Endodermal cell (in vitro differentiated cells): ENCODE data around the gene EFEMP1. TPM values are rescaled to one million over a fixed set of nuclear protein-coding genes. Genes with fewer than 3 reads are reported as not detected.

Experiments used
- DNase-seq: peaks from one replicate; pipeline ENCODE4 v3.0.0-alpha.2; 2017
- H3K27ac ChIP-seq: 2 replicates; pipeline ENCODE4 v1.5.1; 2013; ENCODE audit warnings: mild to moderate bottlenecking, low read depth, low read length, moderate library complexity
- H3K27me3 ChIP-seq: 2 replicates; pipeline ENCODE4 v1.6.1; 2013; ENCODE audit warnings: mild to moderate bottlenecking, low read length, moderate library complexity; ENCODE audit not compliant: insufficient read depth, control insufficient read depth, poor library complexity, severe bottlenecking
- H3K36me3 ChIP-seq: 2 replicates; pipeline ENCODE4 v1.7.0; 2013; ENCODE audit warnings: mild to moderate bottlenecking, low read length, moderate library complexity; ENCODE audit not compliant: control insufficient read depth, insufficient read depth
- H3K4me1 ChIP-seq: one replicate; pipeline ENCODE4 v1.7.0; 2013; ENCODE audit warnings: low read length; ENCODE audit not compliant: control insufficient read depth, insufficient read depth
- H3K4me3 ChIP-seq: 2 replicates; pipeline ENCODE4 v1.5.1; 2013; ENCODE audit warnings: mild to moderate bottlenecking, low read length, moderate library complexity
- H3K9ac ChIP-seq: 2 replicates; pipeline ENCODE4 v1.6.1; 2013; ENCODE audit warnings: mild to moderate bottlenecking, low read length, moderate library complexity; ENCODE audit not compliant: poor library complexity, severe bottlenecking; ENCODE audit errors: extremely low read depth
- H3K9me3 ChIP-seq: 2 replicates; pipeline ENCODE4 v1.6.1; 2013; ENCODE audit warnings: mild to moderate bottlenecking, low read length, moderate library complexity; ENCODE audit not compliant: control insufficient read depth
- H3K27ac Mint-ChIP-seq: 2 replicates; pipeline ENCODE4 v1.8.0; 2020; ENCODE audit warnings: mixed read lengths
- H3K27me3 Mint-ChIP-seq: 2 replicates; pipeline ENCODE4 v1.8.0; 2021; ENCODE audit warnings: mild to moderate bottlenecking, mixed read lengths; ENCODE audit not compliant: insufficient read depth
- H3K36me3 Mint-ChIP-seq: 2 replicates; pipeline ENCODE4 v1.8.0; 2020; ENCODE audit warnings: low read depth, mixed read lengths
- H3K4me1 Mint-ChIP-seq: 2 replicates; pipeline ENCODE4 v1.8.0; 2020; ENCODE audit warnings: mixed read lengths
- H3K4me3 Mint-ChIP-seq: 2 replicates; pipeline ENCODE4 v1.8.0; 2020; ENCODE audit warnings: mild to moderate bottlenecking, moderate library complexity, mixed read lengths
- H3K9me3 Mint-ChIP-seq: 2 replicates; pipeline ENCODE4 v1.8.0; 2020; ENCODE audit warnings: mild to moderate bottlenecking, mixed read lengths
- WGBS, 2 experiments: methylation state at CpG; one replicate each; pipeline versions ENCODE4 v1.1.5 to v1.1.7; 2013; ENCODE audit warnings: missing lambda C conversion rate in 2 of 2, mixed read lengths in 1 of 2; ENCODE audit not compliant: insufficient coverage in 1 of 2, insufficient read length in 1 of 2; 5-methylcytosine and 5-hydroxymethylcytosine counted together
- total RNA-seq, 2 donors: library from RNA; stranded (reverse); fragmentation: NEBNext Ultra II Directional in 1 of 2; extraction: Animal tissue kit (Norgen Biotek cat#: 25700) in 1 of 2; gene quantifications; 2 replicates in 1 of 2; 3 replicates in 1 of 2; pipeline ENCODE4 v1.2.1, GENCODE V29; 2021
- TF ChIP-seq, protein P1 (sequence below): fragments of 200-600 bp; sonication (generic); conservative IDR thresholded peaks from 2 replicates; pipeline ENCODE4 v1.5.0; 2021; ENCODE audit warnings: antibody characterized with exemption, mild to moderate bottlenecking

EFEMP1 gene
- total RNA-seq, 2 donors from 2014 or later: 2.6 to 3.3 TPM

DNA sequence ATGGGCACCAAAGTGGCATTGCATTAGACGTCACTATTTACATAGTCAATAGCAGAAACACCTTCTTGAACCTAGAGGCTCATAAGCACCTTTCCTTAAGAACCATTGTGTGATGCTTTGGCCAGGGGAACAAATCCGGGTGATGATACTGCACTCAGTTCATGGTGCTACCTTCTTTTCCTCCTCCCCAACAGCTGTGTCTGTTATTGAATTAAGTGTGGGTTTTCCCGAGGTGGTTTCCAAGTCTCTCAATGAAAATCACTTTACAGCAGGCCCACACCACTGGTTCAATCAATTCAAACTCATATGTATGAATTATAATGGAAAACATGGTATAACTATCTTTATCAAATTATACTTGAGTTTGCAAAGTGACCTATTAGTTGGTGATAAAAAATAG lies 9.3 kb upstream of the EFEMP1 start:
- no peaks in the 10 kb centered on the region for H3K9me3 Mint-ChIP-seq
- no peak overlapping the region for H3K27ac Mint-ChIP-seq
- H3K9ac ChIP-seq: no peak overlapping the region
- 77% methylated on average over 2 of the region's 3 CpGs; no CpG with 5 or more reads in 1 of the 2 experiments for WGBS, 2 experiments
- peaks cover 6% of the 10 kb centered on the region for H3K27me3 Mint-ChIP-seq
- H3K4me1 ChIP-seq: no peaks in the 10 kb centered on the region
- no peaks in the 10 kb centered on the region for H3K36me3 ChIP-seq
- no peak overlapping the region for H3K4me3 Mint-ChIP-seq
- no peaks in the 10 kb centered on the region for H3K36me3 Mint-ChIP-seq
- H3K9me3 ChIP-seq: no peaks in the 10 kb centered on the region
- no peaks in the 10 kb centered on the region for H3K27me3 ChIP-seq
- DNase-seq: no peak
- no peaks in the 10 kb centered on the region for H3K4me1 Mint-ChIP-seq
- no peak overlapping the region for H3K27ac ChIP-seq
- no peak overlapping the region for H3K4me3 ChIP-seq
- TF ChIP-seq, protein P1, sequence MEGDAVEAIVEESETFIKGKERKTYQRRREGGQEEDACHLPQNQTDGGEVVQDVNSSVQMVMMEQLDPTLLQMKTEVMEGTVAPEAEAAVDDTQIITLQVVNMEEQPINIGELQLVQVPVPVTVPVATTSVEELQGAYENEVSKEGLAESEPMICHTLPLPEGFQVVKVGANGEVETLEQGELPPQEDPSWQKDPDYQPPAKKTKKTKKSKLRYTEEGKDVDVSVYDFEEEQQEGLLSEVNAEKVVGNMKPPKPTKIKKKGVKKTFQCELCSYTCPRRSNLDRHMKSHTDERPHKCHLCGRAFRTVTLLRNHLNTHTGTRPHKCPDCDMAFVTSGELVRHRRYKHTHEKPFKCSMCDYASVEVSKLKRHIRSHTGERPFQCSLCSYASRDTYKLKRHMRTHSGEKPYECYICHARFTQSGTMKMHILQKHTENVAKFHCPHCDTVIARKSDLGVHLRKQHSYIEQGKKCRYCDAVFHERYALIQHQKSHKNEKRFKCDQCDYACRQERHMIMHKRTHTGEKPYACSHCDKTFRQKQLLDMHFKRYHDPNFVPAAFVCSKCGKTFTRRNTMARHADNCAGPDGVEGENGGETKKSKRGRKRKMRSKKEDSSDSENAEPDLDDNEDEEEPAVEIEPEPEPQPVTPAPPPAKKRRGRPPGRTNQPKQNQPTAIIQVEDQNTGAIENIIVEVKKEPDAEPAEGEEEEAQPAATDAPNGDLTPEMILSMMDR: no peak

DNA sequence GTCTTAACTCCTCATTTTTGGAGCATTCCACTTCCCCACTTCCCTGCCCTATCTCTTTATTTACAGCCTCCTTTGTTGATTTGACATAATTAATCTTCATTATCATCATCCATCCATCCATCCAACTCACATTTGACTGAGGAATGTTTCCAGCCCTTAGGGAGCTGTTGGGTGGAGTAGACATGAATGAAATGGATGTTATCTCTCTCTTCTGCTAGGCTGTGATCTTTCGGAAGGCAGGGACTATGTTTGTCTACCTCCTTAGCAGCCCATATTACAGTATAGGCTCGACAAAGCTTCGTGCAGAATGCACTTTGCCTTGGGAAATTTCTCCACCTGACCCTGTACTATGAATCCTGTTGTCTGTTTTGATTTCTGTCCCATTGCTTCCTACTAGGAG lies 7.7 kb upstream of the EFEMP1 start:
- H3K9me3 ChIP-seq: no peaks in the 10 kb centered on the region
- no peak overlapping the region for H3K9ac ChIP-seq
- TF ChIP-seq, protein P1: no peak
- no peaks in the 10 kb centered on the region for H3K36me3 Mint-ChIP-seq
- H3K4me1 Mint-ChIP-seq: peaks cover 1% of the 10 kb centered on the region
- H3K4me1 ChIP-seq: no peaks in the 10 kb centered on the region
- no peaks in the 10 kb centered on the region for H3K36me3 ChIP-seq
- H3K27ac Mint-ChIP-seq: no peak overlapping the region
- H3K4me3 ChIP-seq: no peak overlapping the region
- 55 to 83% methylated on average over 2 to 3 of the region's 3 CpGs for WGBS, 2 experiments
- H3K9me3 Mint-ChIP-seq: no peaks in the 10 kb centered on the region
- no peaks in the 10 kb centered on the region for H3K27me3 ChIP-seq
- no peak for DNase-seq
- no peak overlapping the region for H3K27ac ChIP-seq
- peaks cover 14% of the 10 kb centered on the region for H3K27me3 Mint-ChIP-seq
- no peak overlapping the region for H3K4me3 Mint-ChIP-seq

DNA sequence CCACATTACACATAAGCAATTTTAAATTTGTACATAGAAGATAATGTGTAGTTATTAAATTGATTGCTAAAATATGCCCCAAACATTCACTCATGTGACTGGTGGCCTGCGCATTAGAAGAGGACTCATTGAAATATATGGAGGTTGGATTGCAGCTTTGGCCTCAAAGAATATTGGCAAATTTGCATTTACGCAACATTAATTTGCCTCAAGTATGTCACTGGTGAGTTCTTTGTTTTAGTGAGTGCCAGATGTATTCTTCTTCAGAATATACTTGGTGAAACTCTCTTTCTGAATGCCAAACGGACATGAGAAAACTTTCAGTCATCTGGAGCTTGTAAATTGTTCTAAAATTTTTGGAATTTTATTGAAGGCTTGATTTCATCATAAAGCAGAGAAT lies 5.9 kb upstream of the EFEMP1 start:
- H3K27ac Mint-ChIP-seq: no peak overlapping the region
- WGBS, 2 experiments: 80 to 92% methylated on average over 3 of the region's 3 CpGs
- no peaks in the 10 kb centered on the region for H3K9me3 Mint-ChIP-seq

More for the DNA sequence above, 5.9 kb upstream of the EFEMP1 start:
- Histone ChIP-seq H3K27me3 (peaks cover 13% of the 10 kb centered on the region), H3K9ac (no peak overlapping the region), H3K9me3 (no peaks in the 10 kb centered on the region), H3K4me1 (no peaks in the 10 kb centered on the region), H3K27ac (no peak overlapping the region), H3K4me3 (no peak overlapping the region), H3K36me3 (no peaks in the 10 kb centered on the region)
- DNase-seq: no peak
- no peaks in the 10 kb centered on the region for H3K36me3 Mint-ChIP-seq
- TF ChIP-seq, protein P1: no peak
- H3K27me3 Mint-ChIP-seq: peaks cover 29% of the 10 kb centered on the region
- H3K4me3 Mint-ChIP-seq: no peak overlapping the region
- peaks cover 4% of the 10 kb centered on the region for H3K4me1 Mint-ChIP-seq
